ENCODE data around the gene CCDC138.

- TF ChIP-seq CTCF (IDR thresholded peaks at IDR 0.05) (no peak), POLR2A (IDR thresholded peaks at IDR 0.05) (no peak)
Observed at GRCh38 chr2:108805032-108805431, 18.5 kb downstream of the CCDC138 start.

All from lower leg skin (tissue), 3 donors.